Measurements from ENCODE around the gene GRIK1.

DNA sequence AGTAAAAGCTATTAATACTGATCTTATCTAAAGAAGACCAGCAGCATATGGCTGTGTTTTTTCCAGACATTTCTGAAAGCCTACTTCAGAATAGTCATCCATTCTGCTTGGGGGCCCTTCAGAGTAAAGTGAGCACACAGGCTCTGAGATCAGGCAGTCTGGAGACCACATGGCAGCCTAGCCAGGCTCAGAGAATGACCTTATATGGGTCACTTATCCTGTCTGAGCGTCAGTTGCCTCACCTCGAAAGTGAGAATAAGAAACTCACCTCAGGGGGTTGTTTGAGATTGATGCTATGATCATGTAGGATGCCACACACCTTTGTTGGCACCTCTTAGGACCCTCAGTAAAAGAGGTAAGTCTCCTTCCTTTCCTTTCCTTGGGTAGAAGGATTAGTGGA is 270.4 kb downstream of the GRIK1 start:
- TF ChIP-seq EZH2 (IDR thresholded peaks at IDR 0.05; ENCODE audit: low read length) (no peak), CTCF (optimal IDR thresholded peaks at IDR 0.05 in 1 of 3, IDR thresholded peaks at IDR 0.05 in 1 of 3, conservative IDR thresholded peaks at IDR 0.05 in 1 of 3; ENCODE audit: extremely low read depth in 1 of 3, insufficient read depth in 2 of 3, low read length in 3 of 3) (no peak)

All from keratinocyte (primary cell).